Measurements from ENCODE around the gene BSCL2. TPM values are rescaled to one million over a fixed set of nuclear protein-coding genes. Genes with fewer than 3 reads are reported as not detected.

The BSCL2 gene
- polyA plus RNA-seq, 3 donors, result 43.5 to 65.7 (median 63.3) TPM

GRCh38 chr11:62747475-62748160 lies 40.4 kb upstream of the BSCL2 start:
- Histone ChIP-seq H3K79me2 (ENCODE audit: insufficient read depth, low read length) (peaks cover 26% of the 10 kb centered on the region), H3K9me3 (replicated peaks in 1 of 2; ENCODE audit: control insufficient read depth in 1 of 2, insufficient read depth in 1 of 2, low read length in 2 of 2) (no peaks in the 10 kb centered on the region), H3K4me2 (replicated peaks; ENCODE audit: extremely low read depth, low read length, poor library complexity, severe bottlenecking) (no peak overlapping the region), H3K4me1 (ENCODE audit: control insufficient read depth in 1 of 2, insufficient read depth in 2 of 2, low read length in 2 of 2) (peaks cover 0 to under 1% of the 10 kb centered on the region in 2 donors), H4K20me1 (ENCODE audit: insufficient read depth, low read length) (no peaks in the 10 kb centered on the region), H3K9ac (ENCODE audit: insufficient read depth, low read length, poor library complexity, severe bottlenecking) (no peak overlapping the region), H3K4me3 (replicated peaks in 1 of 3; ENCODE audit: low read depth in 2 of 3, low read length in 3 of 3) (no peak overlapping the region), H2AFZ (ENCODE audit: insufficient read depth, low read depth, low read length, poor library complexity, severe bottlenecking) (no peak overlapping the region), H3K36me3 (replicated peaks in 1 of 2; ENCODE audit: control insufficient read depth in 1 of 2, insufficient read depth in 2 of 2, low read length in 2 of 2) (peaks cover 9 to 23% of the 10 kb centered on the region in 2 donors), H3K27ac (ENCODE audit: low read depth in 1 of 2, low read length in 2 of 2) (no peak overlapping the region), H3K27me3 (ENCODE audit: control insufficient read depth in 2 of 2, insufficient read depth in 2 of 2, low read length in 2 of 2) (no peaks in the 10 kb centered on the region)
- 89% methylated on average over 1 of the region's 9 CpGs for WGBS (ENCODE audit: insufficient coverage)
- no peak for DNase-seq
- Mint-ChIP-seq H3K27me3 (ENCODE audit: low read depth in 3 of 3) (no peaks in the 10 kb centered on the region), H3K36me3 (peaks cover 10 to 38% of the 10 kb centered on the region in 2 donors), H3K4me3 (no peak overlapping the region), H3K9me3 (no peaks in the 10 kb centered on the region), H3K27ac (no peak overlapping the region), H3K4me1 (peaks cover 13% of the 10 kb centered on the region)
- intact Hi-C loops (cut with micrococcal nuclease), result no loop called here
- TF ChIP-seq, protein P1, sequence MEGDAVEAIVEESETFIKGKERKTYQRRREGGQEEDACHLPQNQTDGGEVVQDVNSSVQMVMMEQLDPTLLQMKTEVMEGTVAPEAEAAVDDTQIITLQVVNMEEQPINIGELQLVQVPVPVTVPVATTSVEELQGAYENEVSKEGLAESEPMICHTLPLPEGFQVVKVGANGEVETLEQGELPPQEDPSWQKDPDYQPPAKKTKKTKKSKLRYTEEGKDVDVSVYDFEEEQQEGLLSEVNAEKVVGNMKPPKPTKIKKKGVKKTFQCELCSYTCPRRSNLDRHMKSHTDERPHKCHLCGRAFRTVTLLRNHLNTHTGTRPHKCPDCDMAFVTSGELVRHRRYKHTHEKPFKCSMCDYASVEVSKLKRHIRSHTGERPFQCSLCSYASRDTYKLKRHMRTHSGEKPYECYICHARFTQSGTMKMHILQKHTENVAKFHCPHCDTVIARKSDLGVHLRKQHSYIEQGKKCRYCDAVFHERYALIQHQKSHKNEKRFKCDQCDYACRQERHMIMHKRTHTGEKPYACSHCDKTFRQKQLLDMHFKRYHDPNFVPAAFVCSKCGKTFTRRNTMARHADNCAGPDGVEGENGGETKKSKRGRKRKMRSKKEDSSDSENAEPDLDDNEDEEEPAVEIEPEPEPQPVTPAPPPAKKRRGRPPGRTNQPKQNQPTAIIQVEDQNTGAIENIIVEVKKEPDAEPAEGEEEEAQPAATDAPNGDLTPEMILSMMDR (IDR thresholded peaks at IDR 0.05), result no peak

GRCh38 chr11:62737196-62737595 lies 30.0 kb upstream of the BSCL2 start:
- Histone ChIP-seq H3K4me1 (ENCODE audit: control insufficient read depth in 1 of 2, insufficient read depth in 2 of 2, low read length in 2 of 2) (no peaks in the 10 kb centered on the region), H2AFZ (ENCODE audit: insufficient read depth, low read depth, low read length, poor library complexity, severe bottlenecking) (no peak overlapping the region), H3K9ac (ENCODE audit: insufficient read depth, low read length, poor library complexity, severe bottlenecking) (no peak overlapping the region), H3K4me3 (replicated peaks in 1 of 3; ENCODE audit: low read depth in 2 of 3, low read length in 3 of 3) (no peak overlapping the region), H3K27ac (ENCODE audit: low read depth in 1 of 2, low read length in 2 of 2) (no peak overlapping the region), H4K20me1 (ENCODE audit: insufficient read depth, low read length) (peaks cover 7% of the 10 kb centered on the region), H3K4me2 (replicated peaks; ENCODE audit: extremely low read depth, low read length, poor library complexity, severe bottlenecking) (no peak overlapping the region), H3K79me2 (ENCODE audit: insufficient read depth, low read length) (peaks cover 26% of the 10 kb centered on the region), H3K36me3 (replicated peaks in 1 of 2; ENCODE audit: control insufficient read depth in 1 of 2, insufficient read depth in 2 of 2, low read length in 2 of 2) (peaks cover 63 to 90% of the 10 kb centered on the region in 2 donors), H3K9me3 (replicated peaks in 1 of 2; ENCODE audit: control insufficient read depth in 1 of 2, insufficient read depth in 1 of 2, low read length in 2 of 2) (no peaks in the 10 kb centered on the region), H3K27me3 (ENCODE audit: control insufficient read depth in 2 of 2, insufficient read depth in 2 of 2, low read length in 2 of 2) (no peaks in the 10 kb centered on the region)
- Mint-ChIP-seq H3K27ac (no peak overlapping the region), H3K4me3 (no peak overlapping the region), H3K36me3 (peaks cover 49 to 88% of the 10 kb centered on the region in 2 donors), H3K27me3 (ENCODE audit: low read depth in 3 of 3) (no peaks in the 10 kb centered on the region), H3K9me3 (no peaks in the 10 kb centered on the region), H3K4me1 (no peaks in the 10 kb centered on the region)
- intact Hi-C loops (cut with micrococcal nuclease), result no loop called here
- TF ChIP-seq, protein P1 (IDR thresholded peaks at IDR 0.05), result no peak
- no peak for DNase-seq
